Measurements from ENCODE around the gene OR13C3.

The OR13C3 gene

DNA sequence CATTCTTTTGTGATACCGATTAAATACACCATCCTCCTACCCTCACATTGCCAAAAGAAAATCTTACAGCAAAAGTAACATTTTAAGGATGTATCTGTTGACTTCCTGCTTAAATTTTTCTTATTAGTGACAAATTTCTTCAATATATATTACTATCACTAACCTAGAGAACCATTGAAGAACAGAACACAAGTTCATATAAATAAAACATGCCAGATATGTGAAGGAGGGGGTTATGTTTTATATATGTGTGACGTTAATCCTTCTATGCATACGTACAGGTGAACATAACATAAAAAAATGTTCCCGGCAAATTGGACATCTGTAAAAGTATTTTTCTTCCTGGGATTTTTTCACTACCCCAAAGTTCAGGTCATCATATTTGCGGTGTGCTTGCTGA, 32.7 kb downstream of the OR13C3 start, which contains the start of gene OR13F1:
Gene OR13F1, plus strand, starts transcription at position 301 of the 400 bp plus-strand sequence. Its CDS starts 0 bp downstream, at position 301.
- ATAC-seq, result no peak
- TF ChIP-seq, protein P1, sequence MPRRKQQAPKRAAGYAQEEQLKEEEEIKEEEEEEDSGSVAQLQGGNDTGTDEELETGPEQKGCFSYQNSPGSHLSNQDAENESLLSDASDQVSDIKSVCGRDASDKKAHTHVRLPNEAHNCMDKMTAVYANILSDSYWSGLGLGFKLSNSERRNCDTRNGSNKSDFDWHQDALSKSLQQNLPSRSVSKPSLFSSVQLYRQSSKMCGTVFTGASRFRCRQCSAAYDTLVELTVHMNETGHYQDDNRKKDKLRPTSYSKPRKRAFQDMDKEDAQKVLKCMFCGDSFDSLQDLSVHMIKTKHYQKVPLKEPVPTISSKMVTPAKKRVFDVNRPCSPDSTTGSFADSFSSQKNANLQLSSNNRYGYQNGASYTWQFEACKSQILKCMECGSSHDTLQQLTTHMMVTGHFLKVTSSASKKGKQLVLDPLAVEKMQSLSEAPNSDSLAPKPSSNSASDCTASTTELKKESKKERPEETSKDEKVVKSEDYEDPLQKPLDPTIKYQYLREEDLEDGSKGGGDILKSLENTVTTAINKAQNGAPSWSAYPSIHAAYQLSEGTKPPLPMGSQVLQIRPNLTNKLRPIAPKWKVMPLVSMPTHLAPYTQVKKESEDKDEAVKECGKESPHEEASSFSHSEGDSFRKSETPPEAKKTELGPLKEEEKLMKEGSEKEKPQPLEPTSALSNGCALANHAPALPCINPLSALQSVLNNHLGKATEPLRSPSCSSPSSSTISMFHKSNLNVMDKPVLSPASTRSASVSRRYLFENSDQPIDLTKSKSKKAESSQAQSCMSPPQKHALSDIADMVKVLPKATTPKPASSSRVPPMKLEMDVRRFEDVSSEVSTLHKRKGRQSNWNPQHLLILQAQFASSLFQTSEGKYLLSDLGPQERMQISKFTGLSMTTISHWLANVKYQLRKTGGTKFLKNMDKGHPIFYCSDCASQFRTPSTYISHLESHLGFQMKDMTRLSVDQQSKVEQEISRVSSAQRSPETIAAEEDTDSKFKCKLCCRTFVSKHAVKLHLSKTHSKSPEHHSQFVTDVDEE (CRISPR knock-in tag; IDR thresholded peaks at IDR 0.05), result no peak
- no peak for TF ChIP-seq ARNTL (CRISPR knock-in tag; IDR thresholded peaks at IDR 0.05; ENCODE audit: borderline replicate concordance, low read depth)

DNA sequence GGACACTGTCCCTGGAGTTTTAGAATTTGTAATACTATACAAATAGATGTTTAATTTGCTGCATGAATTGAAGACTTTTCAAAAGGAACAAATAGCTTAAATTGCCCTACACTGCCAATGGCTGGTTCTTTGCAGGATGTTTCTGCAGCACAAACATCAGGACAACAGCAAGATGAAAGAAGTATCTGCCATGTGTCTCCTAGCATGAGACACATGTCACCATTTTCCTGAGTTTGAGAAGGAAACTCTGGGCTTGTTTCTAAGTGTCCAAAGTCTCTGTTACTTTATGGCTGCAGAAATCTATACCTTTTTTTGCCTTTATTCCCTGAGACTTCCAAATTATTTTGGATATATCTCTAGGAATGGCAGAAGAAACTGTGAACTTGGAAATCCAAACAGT, 33.2 kb downstream of the OR13C3 start:
- ATAC-seq, result no peak
- TF ChIP-seq, protein P2, sequence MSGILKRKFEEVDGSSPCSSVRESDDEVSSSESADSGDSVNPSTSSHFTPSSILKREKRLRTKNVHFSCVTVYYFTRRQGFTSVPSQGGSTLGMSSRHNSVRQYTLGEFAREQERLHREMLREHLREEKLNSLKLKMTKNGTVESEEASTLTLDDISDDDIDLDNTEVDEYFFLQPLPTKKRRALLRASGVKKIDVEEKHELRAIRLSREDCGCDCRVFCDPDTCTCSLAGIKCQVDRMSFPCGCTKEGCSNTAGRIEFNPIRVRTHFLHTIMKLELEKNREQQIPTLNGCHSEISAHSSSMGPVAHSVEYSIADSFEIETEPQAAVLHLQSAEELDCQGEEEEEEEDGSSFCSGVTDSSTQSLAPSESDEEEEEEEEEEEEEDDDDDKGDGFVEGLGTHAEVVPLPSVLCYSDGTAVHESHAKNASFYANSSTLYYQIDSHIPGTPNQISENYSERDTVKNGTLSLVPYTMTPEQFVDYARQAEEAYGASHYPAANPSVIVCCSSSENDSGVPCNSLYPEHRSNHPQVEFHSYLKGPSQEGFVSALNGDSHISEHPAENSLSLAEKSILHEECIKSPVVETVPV (CRISPR knock-in tag; IDR thresholded peaks at IDR 0.05), result no peak
- TF ChIP-seq ZFP30 (CRISPR knock-in tag; IDR thresholded peaks at IDR 0.05) (no peak), CSDC2 (CRISPR knock-in tag; IDR thresholded peaks at IDR 0.05) (no peak), ISL1 (CRISPR knock-in tag; IDR thresholded peaks at IDR 0.05) (no peak), ZFP3 (CRISPR knock-in tag; IDR thresholded peaks at IDR 0.05) (no peak), OSR1 (CRISPR knock-in tag; IDR thresholded peaks at IDR 0.05) (no peak), BACH2 (CRISPR knock-in tag; IDR thresholded peaks at IDR 0.05; ENCODE audit: borderline replicate concordance) (no peak), TCF4 (CRISPR knock-in tag; IDR thresholded peaks at IDR 0.05; ENCODE audit: borderline replicate concordance) (no peak), ZNF70 (CRISPR knock-in tag; IDR thresholded peaks at IDR 0.05) (no peak), RARB (CRISPR knock-in tag; IDR thresholded peaks at IDR 0.05) (no peak), ZNF565 (CRISPR knock-in tag; conservative IDR thresholded peaks at IDR 0.05; ENCODE audit: low read depth) (no peak)
- TF ChIP-seq, protein P3, sequence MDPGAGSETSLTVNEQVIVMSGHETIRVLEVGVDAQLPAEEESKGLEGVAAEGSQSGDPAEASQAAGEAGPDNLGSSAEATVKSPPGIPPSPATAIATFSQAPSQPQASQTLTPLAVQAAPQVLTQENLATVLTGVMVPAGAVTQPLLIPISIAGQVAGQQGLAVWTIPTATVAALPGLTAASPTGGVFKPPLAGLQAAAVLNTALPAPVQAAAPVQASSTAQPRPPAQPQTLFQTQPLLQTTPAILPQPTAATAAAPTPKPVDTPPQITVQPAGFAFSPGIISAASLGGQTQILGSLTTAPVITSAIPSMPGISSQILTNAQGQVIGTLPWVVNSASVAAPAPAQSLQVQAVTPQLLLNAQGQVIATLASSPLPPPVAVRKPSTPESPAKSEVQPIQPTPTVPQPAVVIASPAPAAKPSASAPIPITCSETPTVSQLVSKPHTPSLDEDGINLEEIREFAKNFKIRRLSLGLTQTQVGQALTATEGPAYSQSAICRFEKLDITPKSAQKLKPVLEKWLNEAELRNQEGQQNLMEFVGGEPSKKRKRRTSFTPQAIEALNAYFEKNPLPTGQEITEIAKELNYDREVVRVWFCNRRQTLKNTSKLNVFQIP (CRISPR knock-in tag; IDR thresholded peaks at IDR 0.05; ENCODE audit: borderline replicate concordance, low read depth), result no peak
- TF ChIP-seq, protein P4, sequence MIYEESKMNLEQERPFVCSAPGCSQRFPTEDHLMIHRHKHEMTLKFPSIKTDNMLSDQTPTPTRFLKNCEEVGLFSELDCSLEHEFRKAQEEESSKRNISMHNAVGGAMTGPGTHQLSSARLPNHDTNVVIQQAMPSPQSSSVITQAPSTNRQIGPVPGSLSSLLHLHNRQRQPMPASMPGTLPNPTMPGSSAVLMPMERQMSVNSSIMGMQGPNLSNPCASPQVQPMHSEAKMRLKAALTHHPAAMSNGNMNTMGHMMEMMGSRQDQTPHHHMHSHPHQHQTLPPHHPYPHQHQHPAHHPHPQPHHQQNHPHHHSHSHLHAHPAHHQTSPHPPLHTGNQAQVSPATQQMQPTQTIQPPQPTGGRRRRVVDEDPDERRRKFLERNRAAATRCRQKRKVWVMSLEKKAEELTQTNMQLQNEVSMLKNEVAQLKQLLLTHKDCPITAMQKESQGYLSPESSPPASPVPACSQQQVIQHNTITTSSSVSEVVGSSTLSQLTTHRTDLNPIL (CRISPR knock-in tag; IDR thresholded peaks at IDR 0.05; ENCODE audit: low read depth), result no peak
- TF ChIP-seq, protein P1 (CRISPR knock-in tag; IDR thresholded peaks at IDR 0.05), result no peak

DNA sequence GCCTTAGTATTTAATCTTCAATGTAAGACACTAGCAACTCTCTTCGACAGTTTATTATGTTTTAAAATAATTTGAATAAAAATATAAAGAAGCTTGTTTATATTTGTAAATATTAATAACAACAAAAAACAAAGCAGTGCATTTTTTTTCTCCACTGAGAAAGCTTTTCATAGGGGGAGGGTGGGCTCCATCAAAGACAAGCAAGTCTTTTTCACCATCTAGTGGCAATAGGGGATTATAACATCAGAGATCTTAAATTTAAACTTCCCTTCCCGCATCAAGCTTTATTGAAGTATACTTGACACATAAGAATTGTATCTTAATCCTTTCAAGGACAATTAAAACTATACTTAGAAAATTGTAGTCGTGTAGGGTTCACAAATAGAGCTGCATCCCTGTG, 41.8 kb downstream of the OR13C3 start:
- peak; percentile 47; the same call in 2 of the 3 replicates for ATAC-seq
- TF ChIP-seq, protein P5, sequence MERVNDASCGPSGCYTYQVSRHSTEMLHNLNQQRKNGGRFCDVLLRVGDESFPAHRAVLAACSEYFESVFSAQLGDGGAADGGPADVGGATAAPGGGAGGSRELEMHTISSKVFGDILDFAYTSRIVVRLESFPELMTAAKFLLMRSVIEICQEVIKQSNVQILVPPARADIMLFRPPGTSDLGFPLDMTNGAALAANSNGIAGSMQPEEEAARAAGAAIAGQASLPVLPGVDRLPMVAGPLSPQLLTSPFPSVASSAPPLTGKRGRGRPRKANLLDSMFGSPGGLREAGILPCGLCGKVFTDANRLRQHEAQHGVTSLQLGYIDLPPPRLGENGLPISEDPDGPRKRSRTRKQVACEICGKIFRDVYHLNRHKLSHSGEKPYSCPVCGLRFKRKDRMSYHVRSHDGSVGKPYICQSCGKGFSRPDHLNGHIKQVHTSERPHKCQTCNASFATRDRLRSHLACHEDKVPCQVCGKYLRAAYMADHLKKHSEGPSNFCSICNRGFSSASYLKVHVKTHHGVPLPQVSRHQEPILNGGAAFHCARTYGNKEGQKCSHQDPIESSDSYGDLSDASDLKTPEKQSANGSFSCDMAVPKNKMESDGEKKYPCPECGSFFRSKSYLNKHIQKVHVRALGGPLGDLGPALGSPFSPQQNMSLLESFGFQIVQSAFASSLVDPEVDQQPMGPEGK (CRISPR knock-in tag; IDR thresholded peaks at IDR 0.05; ENCODE audit: borderline replicate concordance), result no peak
- no peak for TF ChIP-seq ZNF70 (CRISPR knock-in tag; IDR thresholded peaks at IDR 0.05)
- no peak for TF ChIP-seq RARB (CRISPR knock-in tag; IDR thresholded peaks at IDR 0.05)
- TF ChIP-seq PPARA (CRISPR knock-in tag; IDR thresholded peaks at IDR 0.05; ENCODE audit: borderline replicate concordance), result no peak
- TF ChIP-seq, protein P1 (CRISPR knock-in tag; IDR thresholded peaks at IDR 0.05), result no peak
- no peak for TF ChIP-seq TOX (CRISPR knock-in tag; IDR thresholded peaks at IDR 0.05; ENCODE audit: borderline replicate concordance)
- no peak for TF ChIP-seq TCF4 (CRISPR knock-in tag; IDR thresholded peaks at IDR 0.05; ENCODE audit: borderline replicate concordance)
- no peak for TF ChIP-seq GLIS3 (CRISPR knock-in tag; IDR thresholded peaks at IDR 0.05)

All from SK-N-SH treated with all-trans-retinoic acid at 6 μM for 48 hours (cell line).